HL-60 (cell line): ENCODE results near the gene MYEOV.

Source experiments
- DNase-seq, 2 experiments: peaks; one replicate each; pipeline ENCODE4 v3.0.0-alpha.2; 2010 to 2020; ENCODE audit warnings: low read depth in 1 of 2, low spot score in 1 of 2
- H3K27ac ChIP-seq: fragments of 250-450 bp; sonication (Bioruptor Pico); replicated peaks from 2 replicates; pipeline ENCODE4 v1.5.1; 2020; ENCODE audit warnings: mild to moderate bottlenecking, moderate library complexity
- H3K27me3 ChIP-seq: fragments of 250-450 bp; sonication (Bioruptor Pico); 2 replicates; pipeline ENCODE4 v1.5.1; 2021; ENCODE audit warnings: mild to moderate bottlenecking, moderate library complexity; ENCODE audit not compliant: insufficient read depth, poor library complexity, severe bottlenecking
- H3K4me3 ChIP-seq: replicated peaks from 2 replicates; pipeline ENCODE4 v1.5.1; 2011; ENCODE audit warnings: mild to moderate bottlenecking, control low read depth, low read length; ENCODE audit not compliant: insufficient read depth
- GABPA ChIP-seq: IDR thresholded peaks from 2 replicates; pipeline ENCODE4 v1.6.1; 2012; ENCODE audit warnings: low read depth
- POLR2AphosphoS5 ChIP-seq: IDR thresholded peaks from 2 replicates; pipeline ENCODE4 v1.6.1; 2012; ENCODE audit warnings: low read depth
- REST ChIP-seq: IDR thresholded peaks from 2 replicates; pipeline ENCODE4 v1.6.1; 2012; ENCODE audit warnings: low read depth; ENCODE audit not compliant: insufficient replicate concordance
- SPI1 ChIP-seq: IDR thresholded peaks from 2 replicates; pipeline ENCODE4 v1.6.1; 2012; ENCODE audit warnings: low read depth, mild to moderate bottlenecking, borderline replicate concordance
- TF ChIP-seq, protein P1 (sequence below): IDR thresholded peaks from one replicate; pipeline ENCODE4 v1.5.1; 2011; ENCODE audit warnings: low read length, control low read depth, inconsistent platforms; ENCODE audit not compliant: insufficient read depth

The MYEOV gene

DNA sequence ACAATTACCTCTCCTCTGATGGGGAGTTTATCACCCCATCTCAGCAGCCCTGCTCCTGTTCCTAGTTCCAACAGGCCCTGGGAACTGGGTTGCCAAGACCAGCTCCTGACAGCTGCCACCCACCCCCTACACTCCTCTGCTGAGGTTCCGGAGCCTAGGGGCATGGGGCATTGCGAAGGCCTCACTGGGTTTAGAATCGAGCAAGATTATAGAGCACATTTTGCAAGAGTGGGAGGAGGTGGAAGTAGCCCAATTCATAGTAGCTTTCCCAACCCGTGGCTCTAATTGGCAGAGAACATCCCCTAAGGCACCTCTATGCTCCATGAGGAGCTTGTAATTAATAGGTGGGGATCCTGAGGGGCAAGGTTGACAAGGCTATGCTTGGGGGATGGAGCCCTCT, 23.0 kb downstream of the MYEOV start:
- no peaks in the 10 kb centered on the region for H3K27me3 ChIP-seq
- TF ChIP-seq, protein P1, sequence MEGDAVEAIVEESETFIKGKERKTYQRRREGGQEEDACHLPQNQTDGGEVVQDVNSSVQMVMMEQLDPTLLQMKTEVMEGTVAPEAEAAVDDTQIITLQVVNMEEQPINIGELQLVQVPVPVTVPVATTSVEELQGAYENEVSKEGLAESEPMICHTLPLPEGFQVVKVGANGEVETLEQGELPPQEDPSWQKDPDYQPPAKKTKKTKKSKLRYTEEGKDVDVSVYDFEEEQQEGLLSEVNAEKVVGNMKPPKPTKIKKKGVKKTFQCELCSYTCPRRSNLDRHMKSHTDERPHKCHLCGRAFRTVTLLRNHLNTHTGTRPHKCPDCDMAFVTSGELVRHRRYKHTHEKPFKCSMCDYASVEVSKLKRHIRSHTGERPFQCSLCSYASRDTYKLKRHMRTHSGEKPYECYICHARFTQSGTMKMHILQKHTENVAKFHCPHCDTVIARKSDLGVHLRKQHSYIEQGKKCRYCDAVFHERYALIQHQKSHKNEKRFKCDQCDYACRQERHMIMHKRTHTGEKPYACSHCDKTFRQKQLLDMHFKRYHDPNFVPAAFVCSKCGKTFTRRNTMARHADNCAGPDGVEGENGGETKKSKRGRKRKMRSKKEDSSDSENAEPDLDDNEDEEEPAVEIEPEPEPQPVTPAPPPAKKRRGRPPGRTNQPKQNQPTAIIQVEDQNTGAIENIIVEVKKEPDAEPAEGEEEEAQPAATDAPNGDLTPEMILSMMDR: no peak
- TF ChIP-seq REST (no peak), SPI1 (no peak), GABPA (no peak), POLR2AphosphoS5 (no peak)
- no peak overlapping the region for H3K27ac ChIP-seq
- H3K4me3 ChIP-seq: no peak overlapping the region
- no peak for DNase-seq

GRCh38 chr11:69317401-69318092, 23.6 kb downstream of the MYEOV start:
- Histone ChIP-seq H3K27ac (no peak overlapping the region), H3K27me3 (no peaks in the 10 kb centered on the region)
- DNase-seq: no peak

DNA sequence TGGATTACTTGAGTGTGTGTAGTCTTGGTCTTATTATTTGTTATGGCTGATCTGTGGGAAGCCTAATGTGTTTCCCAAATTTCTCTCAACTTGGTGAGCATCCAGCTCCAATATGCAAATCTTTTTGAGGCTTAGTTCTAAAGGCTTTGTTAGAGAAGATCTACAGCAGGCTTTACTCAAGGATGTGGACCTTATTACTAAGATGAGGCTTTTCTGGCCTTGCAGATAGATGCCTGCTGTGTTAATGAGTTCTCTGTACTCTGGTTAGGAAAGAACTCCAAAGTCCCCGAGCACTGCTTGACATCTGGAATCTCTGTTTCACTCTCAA, 24.1 kb downstream of the MYEOV start:
- H3K27me3 ChIP-seq: no peaks in the 10 kb centered on the region
- DNase-seq: no peak
- no peak overlapping the region for H3K4me3 ChIP-seq
- TF ChIP-seq SPI1 (no peak), REST (no peak), GABPA (no peak), POLR2AphosphoS5 (no peak)
- TF ChIP-seq, protein P1: no peak
- no peak overlapping the region for H3K27ac ChIP-seq

More at GRCh38 chr11:69317401-69318092, 23.6 kb downstream of the MYEOV start:
- H3K4me3 ChIP-seq: no peak overlapping the region
- TF ChIP-seq SPI1: no peak
- no peak for TF ChIP-seq GABPA
- TF ChIP-seq POLR2AphosphoS5: no peak
- TF ChIP-seq, protein P1: no peak
- TF ChIP-seq REST: no peak
